Hepatocyte (in vitro differentiated cells): Measurements from ENCODE around the gene NKX2-2. TPM values are rescaled to one million over a fixed set of nuclear protein-coding genes. Genes with fewer than 3 reads are reported as not detected.
A peak's percentile ranks its signal among the peaks of the same experiment; 100 is the strongest.

Source experiments
- DNase-seq: peaks from one replicate; pipeline ENCODE4 v3.0.0-alpha.2; 2016; ENCODE audit warnings: low spot score
- H2AFZ ChIP-seq: fragments of 200-600 bp; sonication (generic); 2 replicates; pipeline ENCODE4 v1.6.0; 2016; ENCODE audit warnings: antibody characterized with exemption, mild to moderate bottlenecking
- H3K27ac ChIP-seq: fragments of 200-600 bp; sonication (generic); 2 replicates; pipeline ENCODE4 v1.5.1; 2016; ENCODE audit warnings: mild to moderate bottlenecking
- H3K27me3 ChIP-seq: fragments of 200-600 bp; sonication (generic); 2 replicates; pipeline ENCODE4 v1.6.1; 2016
- H3K36me3 ChIP-seq: fragments of 200-600 bp; sonication (generic); replicated peaks from 2 replicates; pipeline ENCODE4 v1.5.1; 2016; ENCODE audit warnings: low read depth; ENCODE audit not compliant: insufficient read depth
- H3K4me1 ChIP-seq: fragments of 200-600 bp; sonication (generic); 2 replicates; pipeline ENCODE4 v1.5.1; 2016; ENCODE audit warnings: mild to moderate bottlenecking, moderate library complexity; ENCODE audit not compliant: insufficient read depth
- H3K4me2 ChIP-seq: fragments of 200-600 bp; sonication (generic); 2 replicates; pipeline ENCODE4 v1.6.0; 2016
- H3K4me3 ChIP-seq: fragments of 200-600 bp; sonication (generic); 2 replicates; pipeline ENCODE4 v1.5.1; 2016; ENCODE audit warnings: mild to moderate bottlenecking
- H3K79me2 ChIP-seq: fragments of 200-600 bp; sonication (generic); 2 replicates; pipeline ENCODE4 v1.6.0; 2017; ENCODE audit warnings: mild to moderate bottlenecking
- H3K9me2 ChIP-seq: fragments of 200-600 bp; sonication (generic); replicated peaks from 2 replicates; pipeline ENCODE4 v1.6.0; 2017; ENCODE audit warnings: mild to moderate bottlenecking; ENCODE audit not compliant: insufficient read depth
- H3K9me3 ChIP-seq: fragments of 200-600 bp; sonication (generic); 2 replicates; pipeline ENCODE4 v1.5.1; 2016; ENCODE audit warnings: low read depth, mild to moderate bottlenecking
- H4K20me1 ChIP-seq: fragments of 200-600 bp; sonication (generic); 2 replicates; pipeline ENCODE4 v1.6.0; 2016; ENCODE audit warnings: mild to moderate bottlenecking; ENCODE audit not compliant: insufficient read depth, poor library complexity, severe bottlenecking
- CTCF ChIP-seq: fragments of 200-600 bp; sonication (generic); IDR thresholded peaks from 2 replicates; pipeline ENCODE4 v1.5.1; 2016; ENCODE audit warnings: antibody characterized with exemption, mild to moderate bottlenecking; ENCODE audit not compliant: poor library complexity
- EZH2 ChIP-seq: fragments of 200-600 bp; sonication (generic); IDR thresholded peaks from 2 replicates; pipeline ENCODE4 v1.6.1; 2016; ENCODE audit warnings: antibody characterized with exemption, mild to moderate bottlenecking, borderline replicate concordance
- EZH2phosphoT487 ChIP-seq: fragments of 200-600 bp; sonication (generic); IDR thresholded peaks from one replicate; pipeline ENCODE4 v1.6.1; 2018; ENCODE audit warnings: antibody characterized with exemption, mild to moderate bottlenecking, low read depth, moderate library complexity; ENCODE audit not compliant: unreplicated experiment, severe bottlenecking
- WGBS: methylation state at CpG from one replicate; pipeline ENCODE4 v1.1.6; 2016; ENCODE audit warnings: low lambda C conversion rate; ENCODE audit errors: missing lambda C conversion rate; 5-methylcytosine and 5-hydroxymethylcytosine counted together
- polyA plus RNA-seq: library from polyadenylated mRNA; unstranded; fragments of >200 nt; fragmentation: Nextera tagmentation; extraction: Ambion mirVana; gene quantifications from 2 replicates; pipeline ENCODE4 v1.2.1, GENCODE V29; 2016
- total RNA-seq: library from RNA; depleted of rRNA; stranded (reverse); fragments of >200 nt; gene quantifications from 2 replicates; pipeline ENCODE4 v1.2.3, GENCODE V29; 2014

Gene NKX2-2
- total and polyA plus RNA-seq, 2 experiments from 2014 or later = 0.33 TPM; not detected in 1

- H3K79me2 ChIP-seq = no peaks in the 10 kb centered on the region
- WGBS = 6% methylated on average over 14 of the region's 14 CpGs
- H2AFZ ChIP-seq = no peak overlapping the region
- no peak overlapping the region for H3K4me3 ChIP-seq
- no peaks in the 10 kb centered on the region for H3K36me3 ChIP-seq
- no peaks in the 10 kb centered on the region for H3K9me2 ChIP-seq
- TF ChIP-seq EZH2 (no peak), CTCF (no peak), EZH2phosphoT487 (no peak)
- no peaks in the 10 kb centered on the region for H4K20me1 ChIP-seq
- peaks cover 100% of the 10 kb centered on the region for H3K27me3 ChIP-seq
- no peak overlapping the region for H3K27ac ChIP-seq
- no peaks in the 10 kb centered on the region for H3K9me3 ChIP-seq
- no peak for DNase-seq
- peaks cover 11% of the 10 kb centered on the region for H3K4me1 ChIP-seq
- H3K4me2 ChIP-seq = no peak overlapping the region
Measured at GRCh38 chr20:21519136-21519584, 5.3 kb upstream of the NKX2-2 start.

- H3K4me1 ChIP-seq = peaks cover 16% of the 10 kb centered on the region
- peaks cover 99% of the 10 kb centered on the region for H3K27me3 ChIP-seq
- no peak overlapping the region for H3K4me3 ChIP-seq
- no peaks in the 10 kb centered on the region for H3K79me2 ChIP-seq
- no peak for DNase-seq
- no peaks in the 10 kb centered on the region for H3K9me2 ChIP-seq
- 2% methylated on average over 36 of the region's 37 CpGs for WGBS
- no peaks in the 10 kb centered on the region for H4K20me1 ChIP-seq
- H3K27ac ChIP-seq = no peak overlapping the region
- no peaks in the 10 kb centered on the region for H3K9me3 ChIP-seq
- H3K36me3 ChIP-seq = no peaks in the 10 kb centered on the region
- no peak overlapping the region for H2AFZ ChIP-seq
- H3K4me2 ChIP-seq = no peak overlapping the region
- no peak for TF ChIP-seq EZH2
- TF ChIP-seq EZH2phosphoT487 = no peak
- no peak for TF ChIP-seq CTCF
Measured at GRCh38 chr20:21518292-21518991, 4.6 kb upstream of the NKX2-2 start.

GRCh38 chr20:21517566-21518277 is 3.9 kb upstream of the NKX2-2 start:
- Histone ChIP-seq H3K4me3 (no peak overlapping the region), H3K27ac (no peak overlapping the region), H4K20me1 (no peaks in the 10 kb centered on the region), H2AFZ (no peak overlapping the region), H3K9me2 (no peaks in the 10 kb centered on the region), H3K27me3 (peaks cover 99% of the 10 kb centered on the region), H3K36me3 (no peaks in the 10 kb centered on the region), H3K4me1 (peaks cover 11% of the 10 kb centered on the region), H3K4me2 (peak overlapping the region; percentile 11), H3K79me2 (no peaks in the 10 kb centered on the region), H3K9me3 (no peaks in the 10 kb centered on the region)
- peak; percentile 65 for TF ChIP-seq EZH2
- TF ChIP-seq CTCF = no peak
- no peak for DNase-seq
- 2% methylated on average over 32 of the region's 32 CpGs for WGBS
